Sigmoid colon (tissue), 7 donors: ENCODE data around the gene TMEM139. TPM values are rescaled to one million over a fixed set of nuclear protein-coding genes. Genes with fewer than 3 reads are reported as not detected.

Experiments used
- DNase-seq: peaks from one replicate; pipeline ENCODE4 v3.0.0-alpha.2; 2019
- H3K27ac ChIP-seq, 4 donors: fragments of 200-600 bp; sonication (generic); one replicate each; pipeline ENCODE4 v1.5.1; 2016 to 2019; ENCODE audit warnings: mild to moderate bottlenecking in 1 of 4
- H3K27me3 ChIP-seq, 3 donors: fragments of 200-600 bp; sonication (generic); one replicate each; pipeline ENCODE4 v1.5.1; 2019; ENCODE audit warnings: mild to moderate bottlenecking in 1 of 3
- H3K36me3 ChIP-seq, 4 donors: fragments of 200-600 bp; sonication (generic); one replicate each; pipeline ENCODE4 v1.5.1; 2016 to 2019
- H3K4me1 ChIP-seq, 4 donors: fragments of 200-600 bp; sonication (generic); one replicate each; pipeline ENCODE4 v1.5.1; 2017 to 2019
- H3K4me3 ChIP-seq, 4 donors: fragments of 200-600 bp; sonication (generic); one replicate each; pipeline ENCODE4 v1.5.1; 2017 to 2019; ENCODE audit warnings: mild to moderate bottlenecking in 2 of 4, moderate library complexity in 1 of 4
- H3K9me3 ChIP-seq, 4 donors: fragments of 200-600 bp in 3 of 4; sonication (generic) in 3 of 4; one replicate each; pipeline versions ENCODE4 v1.5.1 to v1.6.1; 2013 to 2019
- EP300 ChIP-seq, 4 donors: sonication (generic); formaldehyde crosslinking; IDR thresholded peaks; one replicate each; pipeline ENCODE4 v1.6.1; 2017; ENCODE audit warnings: antibody characterized with exemption in 4 of 4
- POLR2A ChIP-seq, 2 donors: fragments of 450-650 bp; IDR thresholded peaks; one replicate each; pipeline ENCODE4 v1.6.1; 2016; ENCODE audit warnings: antibody characterized with exemption in 2 of 2, mild to moderate bottlenecking in 2 of 2, moderate library complexity in 2 of 2
- POLR2AphosphoS5 ChIP-seq, 4 donors: sonication (generic); formaldehyde crosslinking; IDR thresholded peaks; one replicate each; pipeline ENCODE4 v1.6.1; 2017; ENCODE audit warnings: antibody characterized with exemption in 4 of 4
- WGBS, 2 donors: extraction: QIAGEN DNeasy Blood & Tissue Kit; methylation state at CpG; one replicate each; pipeline ENCODE4 v1.1.7; 2013; 5-methylcytosine and 5-hydroxymethylcytosine counted together
- intact Hi-C: fragments of 100-400 bp; cut with DNase I; formaldehyde crosslinking; loops from one replicate; pipeline ENCODE4 v1.15.1; 2023
- polyA plus RNA-seq, 3 donors: library from polyadenylated mRNA; stranded (reverse); fragments of 200-250 nt; gene quantifications; one replicate each; pipeline ENCODE4 v1.2.3, GENCODE V29; 2013
- total RNA-seq, 4 donors: library from RNA; depleted of rRNA; stranded (reverse); fragments of >200 nt; gene quantifications; one replicate each; pipeline ENCODE4 v1.1.0, GENCODE V29; 2016
- TF ChIP-seq, protein P1 (sequence below), 4 experiments: fragments of 450-650 bp in 3 of 4; fragments of 200-600 bp in 1 of 4; IDR thresholded peaks; one replicate each; pipeline ENCODE4 v1.5.1; 2016 to 2019; ENCODE audit warnings: antibody characterized with exemption in 4 of 4, mild to moderate bottlenecking in 3 of 4, moderate library complexity in 2 of 4
- donor health status: healthy with polysubstance abuse.
- donor health status: Bipolar disorder and iron deficiency.
- donor health status: healthy.

Gene TMEM139
- total and polyA plus RNA-seq, 7 donors: 0.71 to 58.5 (median 40.6) TPM; not detected in 3

DNA sequence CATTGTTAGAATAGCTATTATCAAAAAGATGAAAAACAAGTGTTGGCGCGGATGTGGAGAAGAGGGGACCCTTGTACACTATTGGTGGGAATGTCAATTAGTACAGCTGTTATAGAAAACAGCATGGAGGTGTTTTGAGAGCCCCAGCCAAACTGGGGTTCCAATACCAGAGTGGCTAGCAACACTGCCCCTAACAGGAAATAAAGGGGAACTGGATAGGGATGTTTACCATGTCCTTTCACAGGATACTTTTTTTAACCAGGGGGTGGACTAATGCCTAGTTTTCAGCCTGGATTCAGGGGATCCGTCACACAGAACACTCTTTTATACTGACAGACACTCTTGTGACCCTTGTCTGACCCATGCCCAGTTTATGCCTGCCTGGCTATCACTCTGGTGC lies 28.4 kb upstream of the TMEM139 start:
- TF ChIP-seq, protein P1, sequence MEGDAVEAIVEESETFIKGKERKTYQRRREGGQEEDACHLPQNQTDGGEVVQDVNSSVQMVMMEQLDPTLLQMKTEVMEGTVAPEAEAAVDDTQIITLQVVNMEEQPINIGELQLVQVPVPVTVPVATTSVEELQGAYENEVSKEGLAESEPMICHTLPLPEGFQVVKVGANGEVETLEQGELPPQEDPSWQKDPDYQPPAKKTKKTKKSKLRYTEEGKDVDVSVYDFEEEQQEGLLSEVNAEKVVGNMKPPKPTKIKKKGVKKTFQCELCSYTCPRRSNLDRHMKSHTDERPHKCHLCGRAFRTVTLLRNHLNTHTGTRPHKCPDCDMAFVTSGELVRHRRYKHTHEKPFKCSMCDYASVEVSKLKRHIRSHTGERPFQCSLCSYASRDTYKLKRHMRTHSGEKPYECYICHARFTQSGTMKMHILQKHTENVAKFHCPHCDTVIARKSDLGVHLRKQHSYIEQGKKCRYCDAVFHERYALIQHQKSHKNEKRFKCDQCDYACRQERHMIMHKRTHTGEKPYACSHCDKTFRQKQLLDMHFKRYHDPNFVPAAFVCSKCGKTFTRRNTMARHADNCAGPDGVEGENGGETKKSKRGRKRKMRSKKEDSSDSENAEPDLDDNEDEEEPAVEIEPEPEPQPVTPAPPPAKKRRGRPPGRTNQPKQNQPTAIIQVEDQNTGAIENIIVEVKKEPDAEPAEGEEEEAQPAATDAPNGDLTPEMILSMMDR (IDR thresholded peaks at IDR 0.05): no peak
- no peak for TF ChIP-seq POLR2AphosphoS5 (IDR thresholded peaks at IDR 0.05)
- TF ChIP-seq EP300 (IDR thresholded peaks at IDR 0.05): no peak
- TF ChIP-seq POLR2A (IDR thresholded peaks at IDR 0.05): no peak
- Histone ChIP-seq H3K4me3 (no peak overlapping the region), H3K27ac (no peak overlapping the region), H3K36me3 (no peaks in the 10 kb centered on the region), H3K4me1 (peaks cover 0 to 9% (median 3%) of the 10 kb centered on the region in 4 donors), H3K9me3 (peaks cover 0 to 4% (median 0%) of the 10 kb centered on the region in 4 donors), H3K27me3 (no peaks in the 10 kb centered on the region)
- DNase-seq: no peak
- WGBS, 2 donors: 94 to 95% methylated on average over 3 of the region's 3 CpGs
- intact Hi-C loops: no loop called here

DNA sequence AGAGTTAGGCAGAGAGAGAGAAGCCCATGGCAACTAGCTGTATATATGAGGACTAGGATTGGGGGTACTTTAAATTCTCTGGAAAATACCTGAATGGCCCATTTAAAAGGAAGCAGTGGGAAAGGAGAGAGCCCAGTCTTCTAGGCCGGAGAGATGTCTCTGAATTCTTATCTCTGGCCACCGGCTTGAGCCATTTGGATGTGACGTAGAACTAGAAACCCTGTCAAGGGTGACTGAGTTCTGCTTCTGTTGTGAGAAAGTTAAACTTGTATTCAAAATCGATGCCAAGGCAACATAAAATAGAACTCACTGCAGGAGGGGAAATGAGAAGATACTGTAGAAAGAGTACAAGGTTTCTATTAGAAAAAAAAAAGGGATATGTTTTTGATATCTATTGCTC lies 27.8 kb upstream of the TMEM139 start:
- H3K36me3 ChIP-seq: no peaks in the 10 kb centered on the region
- TF ChIP-seq POLR2AphosphoS5 (IDR thresholded peaks at IDR 0.05) (no peak), EP300 (IDR thresholded peaks at IDR 0.05) (no peak), POLR2A (IDR thresholded peaks at IDR 0.05) (no peak)
- TF ChIP-seq, protein P1 (IDR thresholded peaks at IDR 0.05): no peak
- peaks cover 0 to 9% (median 3%) of the 10 kb centered on the region in 4 donors for H3K4me1 ChIP-seq
- intact Hi-C loops: no loop called here
- peaks cover 0 to 4% (median 0%) of the 10 kb centered on the region in 4 donors for H3K9me3 ChIP-seq
- H3K27ac ChIP-seq: no peak overlapping the region
- DNase-seq: no peak
- no peak overlapping the region for H3K4me3 ChIP-seq
- no peaks in the 10 kb centered on the region for H3K27me3 ChIP-seq
- WGBS, 2 donors: 82 to 83% methylated on average over 4 of the region's 4 CpGs

DNA sequence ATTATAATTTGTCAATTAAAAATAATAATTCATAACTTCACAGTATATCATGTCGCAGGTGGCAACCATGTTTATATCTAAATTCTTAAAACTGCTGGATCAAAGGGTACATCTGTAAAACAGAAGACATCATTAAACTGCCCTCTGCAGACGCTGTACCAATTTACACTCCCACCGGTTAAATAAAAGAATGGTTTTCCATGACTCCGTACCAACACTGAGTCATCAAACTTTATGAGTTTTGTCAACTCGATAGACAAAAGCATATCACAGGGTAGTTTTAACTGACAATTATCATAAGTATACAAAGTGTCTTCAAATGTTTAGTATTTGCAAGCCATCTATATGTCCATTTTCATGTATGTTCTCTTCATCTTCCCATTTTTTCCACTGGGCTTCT lies 27.3 kb upstream of the TMEM139 start:
- Histone ChIP-seq H3K27ac (no peak overlapping the region), H3K4me1 (peaks cover 0 to 10% (median 3%) of the 10 kb centered on the region in 4 donors), H3K4me3 (no peak overlapping the region), H3K27me3 (no peaks in the 10 kb centered on the region), H3K36me3 (no peaks in the 10 kb centered on the region), H3K9me3 (peaks cover 0 to 4% (median 0%) of the 10 kb centered on the region in 4 donors)
- DNase-seq: no peak
- intact Hi-C loops: no loop called here
- TF ChIP-seq POLR2A (IDR thresholded peaks at IDR 0.05) (no peak), EP300 (IDR thresholded peaks at IDR 0.05) (no peak), POLR2AphosphoS5 (IDR thresholded peaks at IDR 0.05) (no peak)
- TF ChIP-seq, protein P1 (IDR thresholded peaks at IDR 0.05): no peak
- 16 to 68% methylated on average over 5 of the region's 5 CpGs for WGBS, 2 donors

DNA sequence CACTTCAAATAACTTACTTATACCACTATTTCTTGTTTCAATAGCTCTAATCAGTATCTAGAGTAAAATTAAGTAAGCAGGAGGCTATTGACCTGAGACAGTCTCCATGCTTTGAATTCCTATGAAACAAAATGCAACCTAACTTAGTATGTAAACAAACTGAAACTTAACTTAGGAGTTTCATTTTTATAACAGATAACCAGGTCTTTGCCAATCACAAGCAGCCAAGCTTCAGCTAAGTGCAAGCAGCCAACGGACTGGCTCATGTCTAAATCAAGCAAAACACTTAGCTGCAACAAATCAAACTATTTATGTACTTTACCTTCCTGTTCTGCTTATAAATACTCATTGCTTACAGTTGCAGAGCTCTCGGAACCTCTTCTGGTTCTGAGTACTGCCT lies 25.9 kb upstream of the TMEM139 start:
- Histone ChIP-seq H3K9me3 (peaks cover 0 to 2% (median 0%) of the 10 kb centered on the region in 4 donors), H3K4me1 (peaks cover 0 to 15% (median 7%) of the 10 kb centered on the region in 4 donors), H3K4me3 (no peak overlapping the region), H3K27me3 (no peaks in the 10 kb centered on the region), H3K27ac (peak overlapping the region in 2 of 4 donors; percentile 4 to 5), H3K36me3 (no peaks in the 10 kb centered on the region)
- WGBS, 2 donors: 13 to 24% methylated on average over 2 of the region's 2 CpGs
- no peak for DNase-seq
- intact Hi-C loops: no loop called here
- TF ChIP-seq POLR2A (IDR thresholded peaks at IDR 0.05) (no peak), POLR2AphosphoS5 (IDR thresholded peaks at IDR 0.05) (no peak), EP300 (IDR thresholded peaks at IDR 0.05) (no peak)
- TF ChIP-seq, protein P1 (IDR thresholded peaks at IDR 0.05): no peak

DNA sequence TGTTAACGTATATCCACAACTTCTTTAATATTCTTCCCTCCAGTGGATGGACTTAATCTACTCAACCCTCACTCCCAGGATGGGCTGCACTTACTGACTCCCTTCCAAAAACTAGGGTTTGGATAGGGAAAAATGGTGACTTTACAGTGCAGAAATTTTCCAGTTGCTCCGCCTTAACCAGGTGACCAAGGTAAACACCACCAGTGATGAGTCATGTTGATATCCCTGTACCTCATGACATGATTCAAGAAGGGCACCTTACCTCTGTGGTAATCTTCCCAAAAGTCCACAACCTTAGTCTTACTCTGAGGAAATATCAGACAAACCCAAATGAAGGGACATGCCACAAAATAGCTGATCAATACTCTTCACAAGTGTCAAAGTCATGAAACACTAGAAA lies 25.0 kb upstream of the TMEM139 start:
- no peak for DNase-seq
- H3K9me3 ChIP-seq: no peaks in the 10 kb centered on the region
- WGBS, 2 donors: 71 to 81% methylated on average over 2 of the region's 2 CpGs
- TF ChIP-seq EP300 (IDR thresholded peaks at IDR 0.05) (no peak), POLR2A (IDR thresholded peaks at IDR 0.05) (no peak), POLR2AphosphoS5 (IDR thresholded peaks at IDR 0.05) (no peak)
- TF ChIP-seq, protein P1 (IDR thresholded peaks at IDR 0.05): no peak
- H3K27me3 ChIP-seq: no peaks in the 10 kb centered on the region
- no peak overlapping the region for H3K27ac ChIP-seq
- intact Hi-C loops: loop anchor here (5.0 kb wide), 1 partner anchor 123 kb away; the partner anchor contains the start of gene ZYX
- H3K4me1 ChIP-seq: peaks cover 0 to 23% (median 16%) of the 10 kb centered on the region in 4 donors
- H3K36me3 ChIP-seq: peaks cover 0 to 2% (median 0%) of the 10 kb centered on the region in 4 donors
- H3K4me3 ChIP-seq: no peak overlapping the region
